ENCODE results near the gene ALKBH5.

Gene ALKBH5

GRCh38 chr17:18143044-18143936, 40.3 kb upstream of the ALKBH5 start:
- no peaks in the 10 kb centered on the region for H3K9me3 ChIP-seq (ENCODE audit: control insufficient read depth in 2 of 2, low read length in 2 of 2)
- H3K9ac ChIP-seq (ENCODE audit: low read depth in 1 of 2, low read length in 2 of 2), result no peak overlapping the region
- peaks cover 0 to 4% of the 10 kb centered on the region in 2 donors for H3K27me3 ChIP-seq (ENCODE audit: control insufficient read depth in 2 of 2, insufficient read depth in 2 of 2, low read length in 2 of 2)
- H3K4me1 ChIP-seq (ENCODE audit: control insufficient read depth in 2 of 2, insufficient read depth in 2 of 2, low read length in 2 of 2), result no peaks in the 10 kb centered on the region
- no peak overlapping the region for H3K4me3 ChIP-seq (ENCODE audit: low read length in 2 of 2)
- H3K36me3 ChIP-seq (ENCODE audit: control insufficient read depth in 2 of 2, insufficient read depth in 2 of 2, low read length in 2 of 2), result no peaks in the 10 kb centered on the region
- H3K27ac ChIP-seq (ENCODE audit: low read depth in 2 of 2, low read length in 2 of 2), result no peak overlapping the region

GRCh38 chr17:18144261-18144660, 39.4 kb upstream of the ALKBH5 start:
- Histone ChIP-seq H3K27me3 (ENCODE audit: control insufficient read depth in 2 of 2, insufficient read depth in 2 of 2, low read length in 2 of 2) (peaks cover 0 to 4% of the 10 kb centered on the region in 2 donors), H3K4me1 (ENCODE audit: control insufficient read depth in 2 of 2, insufficient read depth in 2 of 2, low read length in 2 of 2) (no peaks in the 10 kb centered on the region), H3K36me3 (ENCODE audit: control insufficient read depth in 2 of 2, insufficient read depth in 2 of 2, low read length in 2 of 2) (no peaks in the 10 kb centered on the region), H3K9me3 (ENCODE audit: control insufficient read depth in 2 of 2, low read length in 2 of 2) (no peaks in the 10 kb centered on the region), H3K4me3 (ENCODE audit: low read length in 2 of 2) (no peak overlapping the region), H3K27ac (ENCODE audit: low read depth in 2 of 2, low read length in 2 of 2) (no peak overlapping the region), H3K9ac (ENCODE audit: low read depth in 1 of 2, low read length in 2 of 2) (no peak overlapping the region)

GRCh38 chr17:18144855-18145254, 38.8 kb upstream of the ALKBH5 start:
- H3K9me3 ChIP-seq (ENCODE audit: control insufficient read depth in 2 of 2, low read length in 2 of 2), result no peaks in the 10 kb centered on the region
- H3K36me3 ChIP-seq (ENCODE audit: control insufficient read depth in 2 of 2, insufficient read depth in 2 of 2, low read length in 2 of 2), result no peaks in the 10 kb centered on the region
- H3K27me3 ChIP-seq (ENCODE audit: control insufficient read depth in 2 of 2, insufficient read depth in 2 of 2, low read length in 2 of 2), result peaks cover 0 to 4% of the 10 kb centered on the region in 2 donors
- H3K27ac ChIP-seq (ENCODE audit: low read depth in 2 of 2, low read length in 2 of 2), result no peak overlapping the region
- no peak overlapping the region for H3K9ac ChIP-seq (ENCODE audit: low read depth in 1 of 2, low read length in 2 of 2)
- H3K4me1 ChIP-seq (ENCODE audit: control insufficient read depth in 2 of 2, insufficient read depth in 2 of 2, low read length in 2 of 2), result no peaks in the 10 kb centered on the region
- no peak overlapping the region for H3K4me3 ChIP-seq (ENCODE audit: low read length in 2 of 2)

- Histone ChIP-seq H3K36me3 (ENCODE audit: control insufficient read depth in 2 of 2, insufficient read depth in 2 of 2, low read length in 2 of 2) (no peaks in the 10 kb centered on the region), H3K4me1 (ENCODE audit: control insufficient read depth in 2 of 2, insufficient read depth in 2 of 2, low read length in 2 of 2) (no peaks in the 10 kb centered on the region), H3K9ac (ENCODE audit: low read depth in 1 of 2, low read length in 2 of 2) (no peak overlapping the region), H3K27me3 (ENCODE audit: control insufficient read depth in 2 of 2, insufficient read depth in 2 of 2, low read length in 2 of 2) (peaks cover 0 to 4% of the 10 kb centered on the region in 2 donors), H3K27ac (ENCODE audit: low read depth in 2 of 2, low read length in 2 of 2) (no peak overlapping the region), H3K4me3 (ENCODE audit: low read length in 2 of 2) (no peak overlapping the region), H3K9me3 (ENCODE audit: control insufficient read depth in 2 of 2, low read length in 2 of 2) (no peaks in the 10 kb centered on the region)
These were observed 37.8 kb upstream of the ALKBH5 start for GRCh38 chr17:18145811-18146210.

GRCh38 chr17:18146259-18146658, 37.4 kb upstream of the ALKBH5 start:
- H3K27me3 ChIP-seq (ENCODE audit: control insufficient read depth in 2 of 2, insufficient read depth in 2 of 2, low read length in 2 of 2), result peaks cover 0 to 4% of the 10 kb centered on the region in 2 donors

GRCh38 chr17:18146980-18147379, 36.6 kb upstream of the ALKBH5 start:
- Histone ChIP-seq H3K27me3 (ENCODE audit: control insufficient read depth in 2 of 2, insufficient read depth in 2 of 2, low read length in 2 of 2) (peaks cover 0 to 4% of the 10 kb centered on the region in 2 donors), H3K4me3 (ENCODE audit: low read length in 2 of 2) (no peak overlapping the region), H3K27ac (ENCODE audit: low read depth in 2 of 2, low read length in 2 of 2) (no peak overlapping the region), H3K9me3 (ENCODE audit: control insufficient read depth in 2 of 2, low read length in 2 of 2) (no peaks in the 10 kb centered on the region), H3K4me1 (ENCODE audit: control insufficient read depth in 2 of 2, insufficient read depth in 2 of 2, low read length in 2 of 2) (no peaks in the 10 kb centered on the region), H3K9ac (ENCODE audit: low read depth in 1 of 2, low read length in 2 of 2) (no peak overlapping the region), H3K36me3 (ENCODE audit: control insufficient read depth in 2 of 2, insufficient read depth in 2 of 2, low read length in 2 of 2) (no peaks in the 10 kb centered on the region)

More at GRCh38 chr17:18146259-18146658, 37.4 kb upstream of the ALKBH5 start:
- Histone ChIP-seq H3K36me3 (ENCODE audit: control insufficient read depth in 2 of 2, insufficient read depth in 2 of 2, low read length in 2 of 2) (no peaks in the 10 kb centered on the region), H3K9ac (ENCODE audit: low read depth in 1 of 2, low read length in 2 of 2) (no peak overlapping the region), H3K9me3 (ENCODE audit: control insufficient read depth in 2 of 2, low read length in 2 of 2) (no peaks in the 10 kb centered on the region), H3K4me3 (ENCODE audit: low read length in 2 of 2) (no peak overlapping the region), H3K27ac (ENCODE audit: low read depth in 2 of 2, low read length in 2 of 2) (no peak overlapping the region), H3K4me1 (ENCODE audit: control insufficient read depth in 2 of 2, insufficient read depth in 2 of 2, low read length in 2 of 2) (no peaks in the 10 kb centered on the region)

- H3K27me3 ChIP-seq (ENCODE audit: control insufficient read depth in 2 of 2, insufficient read depth in 2 of 2, low read length in 2 of 2), result no peaks in the 10 kb centered on the region
- no peak overlapping the region for H3K9ac ChIP-seq (ENCODE audit: low read depth in 1 of 2, low read length in 2 of 2)
- H3K4me3 ChIP-seq (ENCODE audit: low read length in 2 of 2), result no peak overlapping the region
- peaks cover 4 to 6% of the 10 kb centered on the region in 2 donors for H3K4me1 ChIP-seq (ENCODE audit: control insufficient read depth in 2 of 2, insufficient read depth in 2 of 2, low read length in 2 of 2)
- no peaks in the 10 kb centered on the region for H3K36me3 ChIP-seq (ENCODE audit: control insufficient read depth in 2 of 2, insufficient read depth in 2 of 2, low read length in 2 of 2)
- H3K9me3 ChIP-seq (ENCODE audit: control insufficient read depth in 2 of 2, low read length in 2 of 2), result no peaks in the 10 kb centered on the region
- H3K27ac ChIP-seq (ENCODE audit: low read depth in 2 of 2, low read length in 2 of 2), result no peak overlapping the region
These were observed 35.0 kb upstream of the ALKBH5 start for GRCh38 chr17:18148586-18148985.

- peaks cover 6 to 10% of the 10 kb centered on the region in 2 donors for H3K4me1 ChIP-seq (ENCODE audit: control insufficient read depth in 2 of 2, insufficient read depth in 2 of 2, low read length in 2 of 2)
- H3K4me3 ChIP-seq (ENCODE audit: low read length in 2 of 2), result no peak overlapping the region
- no peaks in the 10 kb centered on the region for H3K9me3 ChIP-seq (ENCODE audit: control insufficient read depth in 2 of 2, low read length in 2 of 2)
- H3K9ac ChIP-seq (ENCODE audit: low read depth in 1 of 2, low read length in 2 of 2), result no peak overlapping the region
- no peak overlapping the region for H3K27ac ChIP-seq (ENCODE audit: low read depth in 2 of 2, low read length in 2 of 2)
- no peaks in the 10 kb centered on the region for H3K27me3 ChIP-seq (ENCODE audit: control insufficient read depth in 2 of 2, insufficient read depth in 2 of 2, low read length in 2 of 2)
- no peaks in the 10 kb centered on the region for H3K36me3 ChIP-seq (ENCODE audit: control insufficient read depth in 2 of 2, insufficient read depth in 2 of 2, low read length in 2 of 2)
These were observed 32.3 kb upstream of the ALKBH5 start for GRCh38 chr17:18151290-18151689.

- peaks cover 14 to 16% of the 10 kb centered on the region in 2 donors for H3K4me1 ChIP-seq (ENCODE audit: control insufficient read depth in 2 of 2, insufficient read depth in 2 of 2, low read length in 2 of 2)
- H3K9ac ChIP-seq (ENCODE audit: low read depth in 1 of 2, low read length in 2 of 2), result no peak overlapping the region
- H3K27ac ChIP-seq (ENCODE audit: low read depth in 2 of 2, low read length in 2 of 2), result no peak overlapping the region
- no peaks in the 10 kb centered on the region for H3K27me3 ChIP-seq (ENCODE audit: control insufficient read depth in 2 of 2, insufficient read depth in 2 of 2, low read length in 2 of 2)
- no peak overlapping the region for H3K4me3 ChIP-seq (ENCODE audit: low read length in 2 of 2)
- no peaks in the 10 kb centered on the region for H3K9me3 ChIP-seq (ENCODE audit: control insufficient read depth in 2 of 2, low read length in 2 of 2)
- H3K36me3 ChIP-seq (ENCODE audit: control insufficient read depth in 2 of 2, insufficient read depth in 2 of 2, low read length in 2 of 2), result no peaks in the 10 kb centered on the region
These were observed 28.4 kb upstream of the ALKBH5 start for GRCh38 chr17:18155179-18155578.

- Histone ChIP-seq H3K9me3 (ENCODE audit: control insufficient read depth in 2 of 2, low read length in 2 of 2) (no peaks in the 10 kb centered on the region), H3K9ac (ENCODE audit: low read depth in 1 of 2, low read length in 2 of 2) (no peak overlapping the region), H3K4me1 (ENCODE audit: control insufficient read depth in 2 of 2, insufficient read depth in 2 of 2, low read length in 2 of 2) (peaks cover 14 to 16% of the 10 kb centered on the region in 2 donors), H3K27me3 (ENCODE audit: control insufficient read depth in 2 of 2, insufficient read depth in 2 of 2, low read length in 2 of 2) (no peaks in the 10 kb centered on the region), H3K27ac (ENCODE audit: low read depth in 2 of 2, low read length in 2 of 2) (no peak overlapping the region), H3K4me3 (ENCODE audit: low read length in 2 of 2) (no peak overlapping the region), H3K36me3 (ENCODE audit: control insufficient read depth in 2 of 2, insufficient read depth in 2 of 2, low read length in 2 of 2) (no peaks in the 10 kb centered on the region)
These were observed 27.3 kb upstream of the ALKBH5 start for GRCh38 chr17:18156171-18156975.

Data from mucosa of rectum (tissue), 2 donors.